NCI-H2029 treated with DMSO at 0.1 percent for 48 hours (cell line): ENCODE data around the gene AMY2B.
"Not testable (repeated sequence)": the region's sequence is repeated elsewhere in the genome, so short reads cannot be mapped to it uniquely, and the experiment has no call there.

ENCODE experiments used
- DNase-seq: peaks from one replicate; lab custom pipeline; 2025; lab: John Stamatoyannopoulos, UW

Gene AMY2B

GRCh38 chr1:103627436-103627835 is 56.0 kb downstream of the AMY2B start:
- DNase-seq = not testable (repeated sequence)
